SJCRH30 (cell line): ENCODE measurements around the gene ZNF445. TPM values are rescaled to one million over a fixed set of nuclear protein-coding genes. Genes with fewer than 3 reads are reported as not detected.

ENCODE experiments used
- total RNA-seq: library from RNA; depleted of rRNA; stranded (reverse); fragments of >200 nt; shearing (Covaris generic); gene quantifications from 2 replicates; pipeline ENCODE4 v1.2.3, GENCODE V29; 2014; rRNA removed

ZNF445 gene
- total RNA-seq, 1 experiment from 2014 or later, result 13.4 TPM

Other genes starting within 250 kb of the ZNF445 start
- gene TOPAZ1, start 235.8 kb downstream of the ZNF445 start, total RNA-seq, result 0.10 and 0.12 TPM in 2 replicates
- 15.2 and 18.3 TPM in 2 replicates for gene TCAIM, start 138.9 kb downstream of the ZNF445 start, total RNA-seq
- 6.2 and 6.6 TPM in 2 replicates for gene ZKSCAN7, start 77.5 kb upstream of the ZNF445 start, total RNA-seq
- 6.5 and 8.3 TPM in 2 replicates for gene ZNF660, start 107.3 kb upstream of the ZNF445 start, total RNA-seq
- 16.8 and 22.5 TPM in 2 replicates for gene ZNF197, start 147.4 kb upstream of the ZNF445 start, total RNA-seq
- 17.0 and 18.7 TPM in 2 replicates for gene ZNF35, start 171.1 kb upstream of the ZNF445 start, total RNA-seq
- 1.0 and 1.2 TPM in 2 replicates for gene ZNF502, start 235.0 kb upstream of the ZNF445 start, total RNA-seq